GF-D8 (cell line): Measurements from ENCODE around the gene TECPR2.
"Not testable (repeated sequence)": the region's sequence is repeated elsewhere in the genome, so short reads cannot be mapped to it uniquely, and the experiment has no call there.

Experiments
- DNase-seq: peaks from one replicate; lab custom pipeline; 2025; lab: John Stamatoyannopoulos, UW

Gene TECPR2, protein sequence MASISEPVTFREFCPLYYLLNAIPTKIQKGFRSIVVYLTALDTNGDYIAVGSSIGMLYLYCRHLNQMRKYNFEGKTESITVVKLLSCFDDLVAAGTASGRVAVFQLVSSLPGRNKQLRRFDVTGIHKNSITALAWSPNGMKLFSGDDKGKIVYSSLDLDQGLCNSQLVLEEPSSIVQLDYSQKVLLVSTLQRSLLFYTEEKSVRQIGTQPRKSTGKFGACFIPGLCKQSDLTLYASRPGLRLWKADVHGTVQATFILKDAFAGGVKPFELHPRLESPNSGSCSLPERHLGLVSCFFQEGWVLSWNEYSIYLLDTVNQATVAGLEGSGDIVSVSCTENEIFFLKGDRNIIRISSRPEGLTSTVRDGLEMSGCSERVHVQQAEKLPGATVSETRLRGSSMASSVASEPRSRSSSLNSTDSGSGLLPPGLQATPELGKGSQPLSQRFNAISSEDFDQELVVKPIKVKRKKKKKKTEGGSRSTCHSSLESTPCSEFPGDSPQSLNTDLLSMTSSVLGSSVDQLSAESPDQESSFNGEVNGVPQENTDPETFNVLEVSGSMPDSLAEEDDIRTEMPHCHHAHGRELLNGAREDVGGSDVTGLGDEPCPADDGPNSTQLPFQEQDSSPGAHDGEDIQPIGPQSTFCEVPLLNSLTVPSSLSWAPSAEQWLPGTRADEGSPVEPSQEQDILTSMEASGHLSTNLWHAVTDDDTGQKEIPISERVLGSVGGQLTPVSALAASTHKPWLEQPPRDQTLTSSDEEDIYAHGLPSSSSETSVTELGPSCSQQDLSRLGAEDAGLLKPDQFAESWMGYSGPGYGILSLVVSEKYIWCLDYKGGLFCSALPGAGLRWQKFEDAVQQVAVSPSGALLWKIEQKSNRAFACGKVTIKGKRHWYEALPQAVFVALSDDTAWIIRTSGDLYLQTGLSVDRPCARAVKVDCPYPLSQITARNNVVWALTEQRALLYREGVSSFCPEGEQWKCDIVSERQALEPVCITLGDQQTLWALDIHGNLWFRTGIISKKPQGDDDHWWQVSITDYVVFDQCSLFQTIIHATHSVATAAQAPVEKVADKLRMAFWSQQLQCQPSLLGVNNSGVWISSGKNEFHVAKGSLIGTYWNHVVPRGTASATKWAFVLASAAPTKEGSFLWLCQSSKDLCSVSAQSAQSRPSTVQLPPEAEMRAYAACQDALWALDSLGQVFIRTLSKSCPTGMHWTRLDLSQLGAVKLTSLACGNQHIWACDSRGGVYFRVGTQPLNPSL (N-terminal part only)

DNA sequence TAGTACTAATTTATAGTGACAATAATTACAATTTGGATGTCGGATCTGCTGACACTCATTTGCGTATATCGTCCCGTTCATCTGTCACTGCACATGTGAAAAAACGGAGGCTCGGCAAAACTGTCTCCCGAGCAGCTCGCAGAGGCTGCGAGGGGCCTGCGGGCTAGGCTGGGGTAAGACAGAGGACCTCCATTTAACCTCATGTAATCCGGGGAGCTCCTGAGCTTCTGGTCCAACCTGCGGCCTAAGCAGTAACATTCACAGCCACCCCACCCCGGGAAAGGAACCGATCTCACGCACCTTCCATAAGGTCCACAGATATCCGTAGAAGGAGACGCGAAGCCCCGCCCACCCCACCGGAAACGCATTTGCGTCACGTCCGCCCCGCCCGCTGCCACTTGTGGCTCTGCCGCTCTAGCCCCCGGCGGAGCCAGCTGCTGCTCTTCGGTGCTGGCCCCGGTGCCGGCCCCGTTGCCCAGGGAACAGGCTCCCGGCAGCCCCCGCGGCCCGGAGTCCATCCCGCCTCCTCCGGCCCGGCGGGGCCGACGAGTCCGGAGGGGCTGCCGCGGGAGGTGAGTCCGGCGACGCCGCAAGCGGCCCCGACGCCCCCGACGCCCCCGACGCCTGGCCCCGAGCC is at the start of gene TECPR2, which contains the start of gene CINP:
Gene TECPR2, plus strand, starts transcription at position 397 of the 637 bp plus-strand sequence. CDS start 13,781 bp downstream, outside the sequence.
Gene CINP, minus strand, starts transcription at position 346 of the 637 bp plus-strand sequence. Its CDS starts 39 bp downstream, at position 307.
- DNase-seq = peak; percentile 67

DNA sequence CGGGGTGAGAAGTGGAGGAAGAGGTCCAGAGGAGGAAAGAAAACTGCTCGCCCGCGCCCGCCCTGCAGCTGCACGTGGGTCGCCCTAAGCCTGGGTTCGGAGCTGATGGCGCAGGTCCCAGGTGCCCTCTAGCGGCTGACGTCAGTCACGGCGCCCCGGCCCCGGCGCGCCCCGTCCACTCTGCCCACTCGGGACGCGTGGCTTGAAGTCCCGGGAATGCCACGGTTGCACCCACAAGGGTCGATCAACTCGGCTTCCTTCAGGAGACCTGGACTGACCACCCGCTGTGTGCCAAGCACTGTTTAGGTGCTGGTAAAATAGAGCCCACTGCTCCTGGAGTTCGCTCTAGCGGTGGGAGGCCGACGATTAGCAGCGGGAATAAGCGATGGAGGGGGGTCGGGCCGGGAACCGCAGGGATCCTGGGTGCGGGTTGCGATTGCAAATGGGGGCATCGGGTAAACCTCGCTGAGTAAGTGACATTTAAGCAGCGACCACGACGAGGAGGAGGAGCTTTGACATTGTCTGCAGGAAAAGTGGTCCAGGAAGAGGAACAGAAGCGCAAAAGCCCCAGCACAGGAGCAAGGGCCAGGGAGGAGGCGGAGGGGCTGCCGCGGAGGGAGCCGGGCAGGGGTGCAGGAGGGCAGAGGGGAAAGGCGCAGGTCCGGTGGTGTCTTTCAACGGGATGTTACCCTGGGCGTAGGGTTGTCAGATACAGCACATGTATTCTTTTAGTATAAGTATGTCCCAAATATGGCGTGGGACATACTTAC is 48.3 kb upstream of the TECPR2 start:
- peak; percentile 10 for DNase-seq

DNA sequence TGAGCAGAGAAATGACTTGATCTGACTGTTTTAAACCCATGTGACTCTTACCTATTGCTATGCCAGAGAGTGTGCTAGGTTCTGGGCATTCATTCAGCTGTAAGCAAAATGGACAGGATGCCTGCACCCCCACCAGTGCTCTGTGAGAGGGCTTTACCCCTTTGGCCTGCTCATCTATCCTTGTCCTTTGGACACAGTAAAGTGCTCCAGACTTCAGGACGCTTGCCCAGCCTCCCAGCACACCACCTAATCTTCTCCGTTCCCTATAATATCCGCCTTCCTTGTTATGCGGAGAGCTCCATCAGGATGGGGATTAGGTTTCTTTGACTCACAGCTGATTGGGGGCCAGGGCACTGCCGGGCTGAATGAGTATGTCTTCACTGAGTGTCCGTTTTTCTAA is 47.6 kb upstream of the TECPR2 start:
- no peak for DNase-seq

DNA sequence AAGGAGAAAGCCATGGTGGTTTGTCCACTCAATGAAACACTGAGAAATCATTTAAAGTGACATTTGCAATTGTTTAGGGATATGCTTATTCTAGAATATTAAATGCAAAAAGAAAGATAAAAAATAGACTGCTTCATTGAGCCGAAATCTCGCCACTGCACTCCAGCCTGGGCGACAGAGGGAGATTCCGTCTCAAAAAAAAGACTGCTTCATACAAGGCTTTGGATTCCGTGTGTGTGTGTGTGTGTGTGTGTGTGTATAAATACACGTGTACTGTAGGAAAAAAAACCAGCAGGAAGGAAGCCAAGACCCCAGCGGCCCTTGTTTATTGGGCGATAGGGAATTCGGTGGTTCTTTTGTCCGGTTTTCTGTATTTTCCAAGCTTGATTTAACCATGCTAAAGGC is 46.4 kb upstream of the TECPR2 start:
- no peak for DNase-seq

DNA sequence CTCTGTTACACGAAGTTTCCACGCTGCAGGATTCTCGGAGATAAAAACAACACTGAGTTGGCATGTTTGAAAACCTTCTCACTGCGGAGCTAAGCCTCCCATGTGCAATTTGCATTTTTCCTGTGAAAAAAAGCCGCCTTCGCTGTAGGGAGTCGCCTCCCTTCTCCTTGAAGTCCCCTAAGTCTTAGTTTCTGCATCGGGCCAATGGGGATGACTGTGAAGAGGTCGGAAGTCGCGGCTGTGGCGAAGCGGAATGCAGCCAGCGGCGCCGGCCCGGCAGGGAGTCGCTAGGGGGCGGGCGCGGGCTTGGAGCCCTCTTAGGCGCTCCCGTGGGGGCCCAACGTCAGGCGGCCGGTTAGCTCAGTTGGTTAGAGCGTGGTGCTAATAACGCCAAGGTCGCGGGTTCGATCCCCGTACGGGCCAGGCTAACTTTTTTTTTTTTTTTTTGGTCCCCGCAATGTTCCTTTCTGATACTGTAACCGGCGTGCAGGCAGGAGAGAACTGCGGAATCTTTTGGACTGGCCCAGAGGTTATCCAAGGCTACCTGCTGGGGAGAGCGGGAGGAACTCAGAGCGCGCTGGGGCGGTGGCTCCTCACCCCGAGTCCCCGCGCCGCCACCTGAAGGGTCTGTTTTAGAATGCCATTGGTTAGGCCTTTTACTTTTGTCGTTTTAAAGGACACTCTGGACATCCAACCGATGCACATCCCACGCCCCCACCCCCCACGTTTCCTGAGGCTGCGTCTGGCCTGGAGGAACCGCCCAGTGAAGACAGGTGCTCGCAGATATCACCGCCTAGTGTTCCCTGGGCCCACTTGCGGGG is 45.8 kb upstream of the TECPR2 start:
- DNase-seq = peak; percentile 38

DNA sequence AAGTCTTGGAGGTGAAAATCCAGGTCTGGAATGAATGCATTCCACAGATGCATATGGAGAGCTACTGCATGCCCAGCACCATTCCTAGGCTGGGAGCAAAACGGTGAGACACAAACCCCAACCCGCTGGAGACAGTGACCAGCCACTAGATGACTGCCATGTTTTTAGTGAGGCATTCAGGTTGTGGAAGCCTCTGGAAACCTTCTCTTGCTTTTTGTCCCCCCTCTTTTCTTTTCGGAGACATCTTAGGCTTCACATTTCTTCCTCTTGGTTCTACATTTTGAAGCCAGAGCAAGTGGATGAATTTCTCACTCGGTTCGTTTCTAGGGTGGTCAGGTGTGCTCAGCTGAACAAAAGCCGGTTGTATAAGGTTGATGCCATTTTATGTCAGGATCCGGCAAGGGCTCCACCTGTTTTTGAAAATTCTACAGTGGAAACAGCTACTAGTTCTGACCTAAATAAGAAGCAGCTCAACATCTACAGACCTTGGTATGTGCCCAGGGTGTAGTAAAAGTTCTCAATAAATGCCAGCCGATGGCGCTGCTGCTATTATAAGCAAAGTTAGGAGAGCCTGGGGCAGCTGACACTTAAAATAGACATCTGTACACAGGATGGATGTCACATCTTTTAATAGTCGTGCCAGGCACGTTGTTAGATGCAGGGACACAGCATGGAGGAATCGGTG is 45.0 kb upstream of the TECPR2 start:
- peak; percentile 45 for DNase-seq

DNA sequence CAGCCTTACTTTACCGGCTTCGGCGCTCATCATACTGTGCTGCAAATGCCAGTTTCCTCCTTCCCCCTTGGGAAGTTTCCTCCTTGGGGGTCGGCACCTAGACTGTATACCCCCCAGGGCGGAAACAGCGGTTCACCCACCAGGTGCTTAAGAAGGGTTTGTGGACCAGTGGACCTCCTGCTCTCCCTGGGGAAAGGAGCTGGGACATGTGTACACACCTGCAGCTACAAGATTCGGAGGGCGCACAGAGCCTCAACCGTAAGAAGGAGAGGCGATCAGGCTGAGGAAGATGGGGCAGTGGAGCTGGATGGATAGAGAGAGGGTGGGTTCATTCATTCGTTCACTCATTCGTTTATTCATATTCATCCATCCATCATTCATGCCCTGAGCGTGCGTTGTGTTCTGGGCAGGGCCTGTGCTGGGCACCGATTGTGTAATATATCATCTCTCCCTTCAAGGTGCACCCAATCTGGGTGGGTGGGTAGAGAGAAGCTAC is 43.9 kb upstream of the TECPR2 start:
- DNase-seq = no peak

DNA sequence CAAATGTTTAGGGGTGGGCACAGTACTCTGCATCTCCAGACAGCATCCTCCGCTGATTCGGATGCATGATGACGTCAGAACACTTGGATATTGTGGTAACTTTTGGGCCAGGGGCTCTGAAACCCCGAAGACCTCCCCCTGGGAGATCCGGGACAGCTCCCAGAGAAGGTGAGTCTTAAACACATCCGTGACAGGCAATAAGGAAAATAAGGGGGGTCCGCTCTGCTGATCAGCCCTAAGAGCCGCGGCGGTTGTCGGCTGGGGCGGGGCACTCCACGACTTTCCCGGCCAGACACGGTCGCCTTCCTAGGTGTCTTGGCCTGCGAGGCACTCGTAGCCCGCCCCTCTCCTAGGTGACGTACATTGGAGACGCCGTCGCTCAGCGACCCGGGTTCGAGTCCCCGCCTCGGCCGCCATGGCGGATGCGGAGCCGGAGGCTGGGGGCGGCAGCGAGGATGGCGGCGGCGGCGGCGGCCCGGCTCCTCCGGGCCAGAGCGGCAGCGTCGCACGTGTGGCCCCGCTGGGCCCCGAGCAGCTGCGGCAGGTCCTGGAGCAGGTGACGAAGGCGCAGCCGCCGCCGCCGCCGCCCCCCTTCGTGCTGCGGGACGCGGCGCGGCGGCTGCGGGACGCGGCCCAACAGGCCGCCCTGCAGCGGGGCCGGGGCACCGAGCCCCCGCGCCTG is 43.2 kb upstream of the TECPR2 start, which contains the start of gene ZNF839:
Gene ZNF839, plus strand, starts transcription at position 396 of the 682 bp plus-strand sequence. Its CDS starts 20 bp downstream, at position 416.
- DNase-seq = peak; percentile 47

DNA sequence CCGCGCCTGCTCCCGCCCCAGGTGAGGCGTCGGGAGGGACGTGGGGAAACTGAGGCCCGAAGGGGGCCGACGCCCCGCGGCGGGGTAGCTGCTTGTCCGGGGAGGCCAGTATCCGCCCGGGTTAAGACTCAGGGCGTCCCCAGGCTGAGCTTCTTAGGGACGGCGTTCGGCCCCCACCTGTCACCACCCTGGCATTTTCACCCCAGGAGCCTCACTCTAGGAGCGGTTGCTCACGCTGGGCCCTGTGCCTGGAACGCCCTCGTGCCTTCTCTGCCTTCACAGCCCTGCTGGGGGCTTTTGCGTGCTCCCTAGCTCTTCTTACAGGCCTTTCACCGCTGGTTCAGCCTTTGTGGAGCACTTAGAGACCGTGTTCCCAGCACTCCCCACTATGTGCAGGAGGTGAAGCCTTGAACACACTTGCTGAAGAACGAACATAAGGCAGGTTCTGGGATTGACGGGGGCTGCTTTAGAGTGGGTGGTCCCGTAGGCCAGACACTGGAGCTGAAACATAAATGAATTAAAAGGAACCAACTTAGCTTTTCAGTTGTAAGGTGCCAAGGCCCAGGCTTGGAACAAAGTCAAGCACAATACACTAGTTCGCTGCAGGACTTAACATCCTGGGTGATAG is 42.6 kb upstream of the TECPR2 start:
- DNase-seq = no peak

DNA sequence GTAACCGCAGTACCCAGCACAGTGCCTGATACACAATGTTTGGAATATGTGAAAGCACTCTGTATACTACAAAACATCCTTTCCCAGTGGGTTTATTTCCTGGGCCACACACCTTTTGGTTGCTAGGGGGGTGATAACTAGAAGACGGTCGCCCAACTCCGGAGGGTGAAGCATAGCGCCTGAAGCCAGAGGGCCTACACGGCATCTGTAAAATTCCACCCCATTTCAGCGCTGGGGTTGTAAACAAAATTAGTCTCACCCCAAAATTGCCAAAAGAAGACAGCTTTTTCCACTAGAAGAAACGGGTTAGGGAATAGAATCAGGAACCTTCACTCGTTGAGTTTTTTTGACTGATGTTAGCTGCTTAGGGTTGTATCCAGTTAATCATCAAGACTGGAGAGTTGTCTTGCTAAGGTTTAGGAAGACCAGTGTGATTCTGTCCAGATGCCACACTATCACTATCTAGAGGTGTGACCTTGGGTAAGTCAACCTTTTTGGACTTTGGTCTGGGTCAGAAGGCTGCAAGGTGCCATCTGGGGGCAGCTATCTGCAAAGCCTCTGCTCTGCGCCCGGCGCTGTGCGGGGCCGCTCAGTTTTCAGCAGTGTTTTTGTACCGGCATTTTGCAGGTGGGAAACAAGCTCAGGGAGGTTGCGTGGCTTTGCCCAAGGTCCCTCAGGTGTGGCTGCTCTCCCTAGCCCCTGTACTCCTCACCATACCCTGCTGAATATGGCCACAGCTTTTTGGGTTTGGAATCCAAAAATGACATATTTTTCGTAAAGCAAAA is 41.9 kb upstream of the TECPR2 start:
- no peak for DNase-seq

DNA sequence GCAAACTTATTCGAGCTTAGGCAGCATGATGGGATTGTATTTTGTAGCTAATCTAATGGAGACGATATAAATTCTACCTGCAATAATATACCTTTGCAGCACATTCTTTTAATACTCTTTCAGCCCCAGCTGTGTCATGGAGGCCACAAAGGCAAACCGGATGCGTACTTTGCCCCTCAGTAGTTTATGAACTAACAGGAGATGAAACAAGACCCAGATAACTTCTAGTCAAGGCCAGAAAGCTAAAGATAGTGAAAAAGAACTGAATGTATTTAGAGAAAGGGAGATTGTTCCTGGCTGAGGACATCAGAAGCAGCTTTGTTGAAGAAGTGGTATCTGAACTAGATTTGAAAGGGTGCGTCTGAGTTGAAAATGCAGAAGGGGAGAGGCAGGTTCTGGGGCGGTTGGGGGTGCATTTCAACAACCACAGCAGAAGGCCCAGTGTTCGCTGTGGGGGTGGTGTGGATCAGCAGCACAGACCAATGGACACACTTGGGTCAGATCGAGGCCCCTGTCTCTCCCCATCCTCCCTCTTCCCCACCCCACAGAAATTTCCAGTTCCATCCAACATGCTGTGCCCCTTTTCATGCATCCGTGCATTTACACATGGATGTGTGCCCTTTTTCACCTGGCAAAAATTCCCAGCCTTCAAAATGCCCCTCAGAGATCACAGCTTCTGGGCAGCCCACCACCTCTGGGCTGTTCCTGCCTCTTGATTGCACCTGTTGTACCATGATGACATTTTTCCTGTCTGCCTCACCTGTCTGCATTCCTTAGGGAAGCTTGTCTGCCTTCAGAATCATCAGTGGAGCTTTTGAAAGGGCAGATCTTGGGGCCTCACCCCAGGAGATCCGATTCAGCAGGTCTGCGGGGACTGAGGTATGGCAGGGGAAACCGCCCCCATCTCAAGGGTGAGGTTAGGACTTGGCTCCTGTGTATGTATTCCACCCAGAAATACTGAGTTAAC is 41.0 kb upstream of the TECPR2 start:
- DNase-seq = no peak

DNA sequence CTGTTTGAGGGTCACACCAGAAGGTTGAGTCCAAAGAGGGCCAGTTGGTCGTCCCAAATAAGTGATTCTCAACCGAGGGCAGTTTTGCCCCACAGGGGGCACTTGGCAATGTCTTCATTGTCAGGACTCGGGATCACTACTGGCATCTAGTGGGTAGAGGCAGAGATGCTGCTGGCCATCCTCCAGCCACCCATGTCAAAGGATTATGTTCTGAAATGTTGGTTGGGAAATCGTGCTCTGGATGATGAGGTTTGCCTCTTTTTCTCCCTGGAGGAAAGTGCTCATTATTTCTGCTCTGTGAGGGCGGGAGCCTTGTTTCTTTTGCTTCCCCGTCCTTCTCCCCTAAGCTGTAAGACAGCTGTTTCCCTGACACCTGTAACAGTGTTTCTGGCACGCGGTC is 39.6 kb upstream of the TECPR2 start:
- peak; percentile 48 for DNase-seq

DNA sequence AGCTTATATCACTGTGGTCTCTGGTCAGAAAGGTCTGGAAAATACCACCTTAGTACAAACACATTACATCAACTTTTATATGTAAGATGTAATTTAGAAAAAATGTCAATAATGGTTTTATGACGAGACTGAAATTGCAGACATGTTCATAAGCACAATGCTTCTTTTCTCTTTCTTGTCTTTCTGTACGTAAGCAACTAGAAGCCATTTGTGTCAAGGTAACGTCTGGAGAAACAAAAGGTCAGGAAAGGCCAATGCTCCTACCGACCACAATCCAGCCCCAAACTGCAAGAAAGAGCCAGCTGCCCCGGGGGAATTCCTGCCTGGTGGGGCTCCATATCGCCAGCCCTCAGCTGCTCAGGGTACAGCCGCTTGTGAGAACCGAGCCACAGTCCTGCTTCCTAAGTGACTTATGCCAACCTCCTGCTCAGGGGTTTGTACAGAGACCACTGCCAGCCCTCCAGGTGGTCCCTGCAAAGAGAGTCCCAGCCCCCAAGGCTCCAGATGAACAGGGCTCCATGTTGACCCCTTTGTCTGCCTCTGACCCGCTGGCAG is 36.9 kb upstream of the TECPR2 start:
- DNase-seq = no peak

DNA sequence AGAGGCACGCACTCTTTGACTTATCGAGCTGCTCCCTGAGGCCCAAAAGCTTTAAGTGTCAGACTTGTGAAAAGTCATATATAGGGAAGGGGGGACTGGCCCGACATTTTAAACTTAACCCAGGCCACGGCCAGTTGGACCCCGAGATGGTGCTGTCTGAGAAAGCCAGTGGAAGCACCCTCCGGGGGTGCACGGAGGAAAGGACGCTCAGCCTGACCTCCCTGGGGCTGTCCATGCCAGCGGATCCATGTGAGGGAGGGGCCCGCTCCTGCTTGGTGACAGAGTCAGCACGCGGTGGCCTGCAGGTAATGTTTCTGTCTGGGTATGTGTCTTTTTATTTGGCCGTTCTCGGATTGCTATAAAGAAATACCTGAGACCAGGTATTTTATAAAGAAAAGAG is 36.2 kb upstream of the TECPR2 start:
- no peak for DNase-seq

DNA sequence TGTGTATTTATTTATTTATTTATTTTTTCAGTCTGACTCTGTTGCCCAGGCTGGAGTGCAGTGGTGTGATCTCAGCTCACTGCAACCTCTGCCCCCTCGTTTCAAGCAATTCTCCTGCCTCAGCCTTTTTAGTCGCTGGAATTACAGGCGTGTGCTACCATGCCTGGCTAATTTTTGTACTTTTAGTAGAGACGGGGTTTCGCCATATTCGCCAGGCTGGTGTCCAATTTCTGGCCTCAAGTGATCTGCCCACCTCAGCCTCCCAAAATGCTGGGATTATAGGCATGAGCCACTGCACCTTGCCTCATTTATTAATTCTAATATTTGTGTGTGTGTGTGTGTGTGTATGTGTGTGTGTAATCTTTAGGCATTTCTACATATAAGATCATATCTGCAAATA is 33.4 kb upstream of the TECPR2 start:
- DNase-seq = not testable (repeated sequence)

DNA sequence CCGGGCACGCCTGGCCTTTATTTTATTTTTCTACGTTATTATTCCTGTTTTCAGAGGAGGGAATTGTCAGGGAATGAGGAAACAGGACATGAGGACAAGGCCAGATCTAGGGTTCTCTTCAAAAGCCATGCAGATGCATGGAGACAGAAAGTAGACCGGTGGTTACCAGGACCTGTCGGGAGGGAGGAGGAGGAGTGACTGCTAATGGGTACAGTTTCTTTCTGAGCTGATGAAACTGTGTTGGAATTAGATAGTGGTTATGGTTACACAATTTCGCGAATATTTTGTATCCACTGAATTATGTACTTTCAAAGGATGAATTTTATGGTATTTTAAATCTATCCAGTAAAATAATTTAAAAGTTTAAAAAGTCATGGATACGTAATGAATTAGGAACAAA is 31.9 kb upstream of the TECPR2 start:
- DNase-seq = no peak
